ENCODE measurements around the gene IFT57. TPM values are rescaled to one million over a fixed set of nuclear protein-coding genes. Genes with fewer than 3 reads are reported as not detected.

The IFT57 gene
- total RNA-seq, 2 donors from 2014 or later, result 13.4 to 25.0 TPM

DNA sequence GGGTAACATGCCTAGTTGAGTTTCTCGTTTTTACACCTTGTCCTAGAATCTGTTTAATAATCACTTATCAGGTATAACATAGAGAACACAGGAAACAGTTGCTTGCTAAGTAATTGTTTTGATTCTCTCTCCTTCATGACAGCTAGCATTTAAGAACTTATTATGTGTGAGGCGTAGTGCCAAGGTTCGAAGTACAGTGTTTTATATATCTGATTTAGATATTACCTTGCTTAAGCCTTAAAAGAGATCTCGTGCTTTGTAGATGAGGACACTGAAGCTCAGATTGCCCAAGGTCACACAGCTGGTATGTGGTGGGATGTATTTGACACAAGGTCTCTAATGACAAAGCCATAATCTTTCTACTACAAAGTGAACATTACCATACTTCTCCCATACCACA, 29.0 kb upstream of the IFT57 start:
- no peaks in the 10 kb centered on the region for H3K36me3 ChIP-seq
- no peak overlapping the region for H3K4me3 ChIP-seq
- no peaks in the 10 kb centered on the region for H3K9me3 ChIP-seq
- TF ChIP-seq, protein P1, sequence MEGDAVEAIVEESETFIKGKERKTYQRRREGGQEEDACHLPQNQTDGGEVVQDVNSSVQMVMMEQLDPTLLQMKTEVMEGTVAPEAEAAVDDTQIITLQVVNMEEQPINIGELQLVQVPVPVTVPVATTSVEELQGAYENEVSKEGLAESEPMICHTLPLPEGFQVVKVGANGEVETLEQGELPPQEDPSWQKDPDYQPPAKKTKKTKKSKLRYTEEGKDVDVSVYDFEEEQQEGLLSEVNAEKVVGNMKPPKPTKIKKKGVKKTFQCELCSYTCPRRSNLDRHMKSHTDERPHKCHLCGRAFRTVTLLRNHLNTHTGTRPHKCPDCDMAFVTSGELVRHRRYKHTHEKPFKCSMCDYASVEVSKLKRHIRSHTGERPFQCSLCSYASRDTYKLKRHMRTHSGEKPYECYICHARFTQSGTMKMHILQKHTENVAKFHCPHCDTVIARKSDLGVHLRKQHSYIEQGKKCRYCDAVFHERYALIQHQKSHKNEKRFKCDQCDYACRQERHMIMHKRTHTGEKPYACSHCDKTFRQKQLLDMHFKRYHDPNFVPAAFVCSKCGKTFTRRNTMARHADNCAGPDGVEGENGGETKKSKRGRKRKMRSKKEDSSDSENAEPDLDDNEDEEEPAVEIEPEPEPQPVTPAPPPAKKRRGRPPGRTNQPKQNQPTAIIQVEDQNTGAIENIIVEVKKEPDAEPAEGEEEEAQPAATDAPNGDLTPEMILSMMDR (IDR thresholded peaks at IDR 0.05), result no peak
- DNase-seq (ENCODE audit: low spot score), result no peak
- H3K27me3 ChIP-seq, result no peaks in the 10 kb centered on the region
- H3K4me1 ChIP-seq, result no peaks in the 10 kb centered on the region
- no peak overlapping the region for H3K27ac ChIP-seq

DNA sequence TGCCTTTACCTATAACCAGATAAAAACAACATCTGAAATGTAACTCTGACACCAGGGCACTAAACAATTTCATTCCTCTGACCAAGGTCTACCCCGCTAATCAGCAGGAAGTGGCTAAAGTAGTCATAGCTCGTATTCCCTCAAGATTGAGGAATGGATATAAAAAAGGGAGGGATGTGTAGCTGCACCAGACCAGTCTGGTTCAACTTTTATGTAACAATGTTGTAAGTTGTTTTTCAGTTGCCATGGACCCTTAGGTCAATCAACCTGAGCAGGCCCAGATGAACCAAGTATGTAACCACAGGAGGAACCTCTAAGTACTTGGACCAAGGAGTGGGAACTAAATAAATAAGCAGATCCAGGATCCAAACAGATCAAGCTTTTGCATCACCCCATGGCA, 28.4 kb upstream of the IFT57 start:
- H3K4me3 ChIP-seq, result no peak overlapping the region
- no peaks in the 10 kb centered on the region for H3K27me3 ChIP-seq
- no peaks in the 10 kb centered on the region for H3K4me1 ChIP-seq
- H3K27ac ChIP-seq, result no peak overlapping the region
- no peaks in the 10 kb centered on the region for H3K9me3 ChIP-seq
- H3K36me3 ChIP-seq, result no peaks in the 10 kb centered on the region
- TF ChIP-seq, protein P1 (IDR thresholded peaks at IDR 0.05), result no peak
- DNase-seq (ENCODE audit: low spot score), result no peak

DNA sequence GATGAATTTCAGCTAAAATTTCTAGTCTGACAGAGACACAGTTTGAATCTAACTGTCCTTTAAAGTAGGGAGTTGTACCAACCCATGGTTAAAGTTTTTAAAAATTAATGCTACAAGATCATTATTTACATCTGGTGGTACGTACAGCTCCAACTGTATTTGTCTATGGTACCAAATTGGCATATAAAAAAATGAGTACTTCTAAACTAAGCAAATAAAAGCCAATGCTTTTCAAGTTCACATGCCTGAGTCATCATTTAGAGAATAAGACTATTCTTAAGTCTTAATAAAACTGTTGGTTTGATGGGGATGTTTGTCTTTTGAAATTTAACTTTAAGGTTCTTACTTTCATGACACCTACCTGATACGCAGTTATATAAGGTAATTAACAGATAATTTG, 21.0 kb upstream of the IFT57 start:
- H3K36me3 ChIP-seq, result no peaks in the 10 kb centered on the region
- no peaks in the 10 kb centered on the region for H3K9me3 ChIP-seq
- H3K4me3 ChIP-seq, result no peak overlapping the region
- no peak overlapping the region for H3K27ac ChIP-seq
- no peaks in the 10 kb centered on the region for H3K4me1 ChIP-seq
- no peaks in the 10 kb centered on the region for H3K27me3 ChIP-seq
- TF ChIP-seq, protein P1 (IDR thresholded peaks at IDR 0.05), result no peak
- DNase-seq (ENCODE audit: low spot score), result no peak

DNA sequence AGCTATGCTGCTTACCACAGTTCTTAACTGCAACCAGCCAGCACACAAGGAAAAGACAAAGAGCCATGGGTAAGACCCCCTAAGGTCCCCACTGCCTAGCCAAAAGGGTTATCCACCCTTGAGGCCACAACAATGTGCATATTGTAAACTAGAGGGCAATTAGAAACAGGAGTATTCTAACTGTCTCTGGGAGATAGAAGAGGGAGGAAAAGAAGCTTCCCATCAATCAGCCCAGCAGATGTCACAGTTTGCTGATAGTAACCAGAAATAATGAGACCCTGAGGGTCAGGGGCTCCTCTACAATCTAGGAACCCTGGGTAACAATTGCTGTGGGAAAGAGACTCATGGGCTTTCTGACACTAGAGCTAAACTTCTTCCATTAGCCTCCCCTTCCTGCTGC, 20.6 kb upstream of the IFT57 start:
- Histone ChIP-seq H3K4me3 (no peak overlapping the region), H3K36me3 (no peaks in the 10 kb centered on the region), H3K4me1 (no peaks in the 10 kb centered on the region), H3K9me3 (no peaks in the 10 kb centered on the region), H3K27ac (no peak overlapping the region), H3K27me3 (no peaks in the 10 kb centered on the region)
- DNase-seq (ENCODE audit: low spot score), result no peak
- TF ChIP-seq, protein P1 (IDR thresholded peaks at IDR 0.05), result no peak

DNA sequence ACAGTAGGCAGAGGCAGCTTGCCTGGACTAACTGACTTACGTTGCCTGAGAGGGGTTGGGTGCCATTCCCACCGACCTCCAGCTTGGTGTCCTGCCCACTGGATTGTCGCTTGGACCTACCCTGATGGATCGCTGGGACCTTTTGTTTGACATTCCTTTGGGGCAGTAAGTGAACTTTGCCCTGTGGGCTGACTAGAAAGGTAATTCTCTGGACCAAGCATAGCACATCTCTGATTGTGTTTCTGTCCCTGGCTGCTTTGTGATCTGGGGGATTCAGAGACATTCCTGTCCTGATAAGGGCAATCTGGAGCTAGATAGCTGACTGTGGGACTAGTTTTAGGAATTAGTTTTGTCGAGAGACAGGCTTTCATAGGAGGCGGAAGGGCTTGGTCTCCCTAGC, 19.5 kb upstream of the IFT57 start:
- TF ChIP-seq, protein P1 (IDR thresholded peaks at IDR 0.05), result no peak
- Histone ChIP-seq H3K4me1 (no peaks in the 10 kb centered on the region), H3K27ac (no peak overlapping the region), H3K27me3 (no peaks in the 10 kb centered on the region), H3K9me3 (no peaks in the 10 kb centered on the region), H3K36me3 (no peaks in the 10 kb centered on the region), H3K4me3 (no peak overlapping the region)
- DNase-seq (ENCODE audit: low spot score), result no peak

DNA sequence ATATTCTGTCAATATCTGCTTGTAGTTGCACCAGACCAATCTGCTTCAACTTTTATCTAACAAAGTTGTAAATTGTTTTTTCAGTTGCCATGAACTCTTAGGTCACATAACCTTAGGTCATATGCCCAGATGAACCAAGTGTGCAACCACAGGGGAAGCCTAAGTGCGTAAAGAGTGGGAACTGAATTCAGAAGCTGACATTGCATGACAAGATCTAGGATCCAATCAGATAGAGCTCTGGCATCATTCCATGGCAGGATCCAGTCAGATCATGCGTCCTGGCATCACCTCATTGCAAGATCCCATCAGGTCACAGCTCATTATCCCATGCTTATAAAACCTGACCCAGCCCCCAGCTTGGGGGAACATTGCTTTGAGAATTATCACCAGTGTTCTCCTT, 18.9 kb upstream of the IFT57 start:
- no peak for DNase-seq (ENCODE audit: low spot score)
- H3K9me3 ChIP-seq, result no peaks in the 10 kb centered on the region
- no peak overlapping the region for H3K27ac ChIP-seq
- no peaks in the 10 kb centered on the region for H3K4me1 ChIP-seq
- no peaks in the 10 kb centered on the region for H3K36me3 ChIP-seq
- H3K27me3 ChIP-seq, result no peaks in the 10 kb centered on the region
- H3K4me3 ChIP-seq, result no peak overlapping the region
- TF ChIP-seq, protein P1 (IDR thresholded peaks at IDR 0.05), result no peak
